Fibroblast of lung (primary cell): Measurements from ENCODE around the gene SHPK.

Experiments used
- EZH2 ChIP-seq: IDR thresholded peaks from 2 replicates; pipeline ENCODE4 v1.5.1; 2012; ENCODE audit warnings: low read length, control low read depth, mild to moderate bottlenecking; ENCODE audit errors: missing control alignments
- TF ChIP-seq, protein P1 (sequence below), 2 donors: IDR thresholded peaks in 1 of 2; conservative IDR thresholded peaks in 1 of 2; 1 replicate in 1 of 2; 2 replicates in 1 of 2; pipeline ENCODE4 v1.5.1; 2011 to 2012; ENCODE audit warnings: low read length in 2 of 2, control low read depth in 1 of 2, inconsistent platforms in 1 of 2, low read depth in 1 of 2, mild to moderate bottlenecking in 1 of 2

DNA sequence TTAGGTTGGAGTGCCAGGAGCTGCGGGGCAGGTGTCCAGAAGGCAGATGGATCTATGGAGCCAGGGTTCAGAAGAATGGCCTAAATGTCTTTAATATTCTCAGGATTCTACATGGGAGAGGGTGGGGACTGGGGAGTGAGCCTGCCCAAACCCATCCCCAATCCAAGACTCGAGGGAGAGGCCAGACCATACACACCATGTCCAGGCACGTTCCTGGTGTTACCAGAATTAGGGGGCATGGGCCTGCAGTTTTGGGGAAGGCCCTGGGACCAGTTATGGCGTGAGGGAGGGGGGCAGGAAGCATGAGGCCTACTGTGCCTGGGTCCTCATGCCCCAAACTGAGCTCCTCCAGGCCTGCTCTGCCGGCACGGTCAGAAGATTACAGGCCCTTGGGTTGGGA is 30.5 kb upstream of the SHPK start:
- TF ChIP-seq EZH2, result no peak
- TF ChIP-seq, protein P1, sequence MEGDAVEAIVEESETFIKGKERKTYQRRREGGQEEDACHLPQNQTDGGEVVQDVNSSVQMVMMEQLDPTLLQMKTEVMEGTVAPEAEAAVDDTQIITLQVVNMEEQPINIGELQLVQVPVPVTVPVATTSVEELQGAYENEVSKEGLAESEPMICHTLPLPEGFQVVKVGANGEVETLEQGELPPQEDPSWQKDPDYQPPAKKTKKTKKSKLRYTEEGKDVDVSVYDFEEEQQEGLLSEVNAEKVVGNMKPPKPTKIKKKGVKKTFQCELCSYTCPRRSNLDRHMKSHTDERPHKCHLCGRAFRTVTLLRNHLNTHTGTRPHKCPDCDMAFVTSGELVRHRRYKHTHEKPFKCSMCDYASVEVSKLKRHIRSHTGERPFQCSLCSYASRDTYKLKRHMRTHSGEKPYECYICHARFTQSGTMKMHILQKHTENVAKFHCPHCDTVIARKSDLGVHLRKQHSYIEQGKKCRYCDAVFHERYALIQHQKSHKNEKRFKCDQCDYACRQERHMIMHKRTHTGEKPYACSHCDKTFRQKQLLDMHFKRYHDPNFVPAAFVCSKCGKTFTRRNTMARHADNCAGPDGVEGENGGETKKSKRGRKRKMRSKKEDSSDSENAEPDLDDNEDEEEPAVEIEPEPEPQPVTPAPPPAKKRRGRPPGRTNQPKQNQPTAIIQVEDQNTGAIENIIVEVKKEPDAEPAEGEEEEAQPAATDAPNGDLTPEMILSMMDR (conservative IDR thresholded peaks at IDR 0.05 in 1 of 2, IDR thresholded peaks at IDR 0.05 in 1 of 2; ENCODE audit: low read depth in 1 of 2, low read length in 2 of 2), result no peak
